CD4-positive, alpha-beta T cell (primary cell): ENCODE measurements around the gene RFC4. TPM values are rescaled to one million over a fixed set of nuclear protein-coding genes. Genes with fewer than 3 reads are reported as not detected.
"Not testable (repeated sequence)": the region's sequence is repeated elsewhere in the genome, so short reads cannot be mapped to it uniquely, and the experiment has no call there.

Experiments
- ATAC-seq: fragments of 200-7000 bp; cut with Tn5 transposase; one replicate; pipeline ENCODE4 v1.10.0; 2022; ENCODE audit warnings: mild to moderate bottlenecking; ENCODE audit not compliant: poor library complexity
- CTCF ChIA-PET: fragments of 350-600 bp; sonication (Branson Sonifier 250); formaldehyde crosslinking; loops from one replicate; lab custom pipeline; 2021; ENCODE audit warnings: antibody characterized with exemption, inconsistent platforms; lab: Charles Lee
- POLR2A ChIA-PET: fragments of 350-600 bp; sonication (Branson Sonifier 250); formaldehyde crosslinking; loops from one replicate; lab custom pipeline; 2021; ENCODE audit warnings: antibody characterized with exemption, inconsistent platforms; lab: Charles Lee
- DNase-seq, 14 experiments: peaks; one replicate each; pipeline ENCODE4 v3.0.0-alpha.2; 2013 to 2020; ENCODE audit warnings: mixed read lengths in 2 of 14
- H3K27ac ChIP-seq, 2 donors: one replicate each; pipeline versions ENCODE4 v1.5.1 to v1.7.0; 2013; ENCODE audit warnings: low read length in 2 of 2, low read depth in 1 of 2, mild to moderate bottlenecking in 1 of 2
- H3K27me3 ChIP-seq, 2 experiments: 1 replicate in 1 of 2; 2 replicates in 1 of 2; pipeline versions ENCODE4 v1.6.1 to v1.7.0; 2013; ENCODE audit warnings: low read length in 2 of 2, control low read depth in 1 of 2, mild to moderate bottlenecking in 1 of 2, moderate library complexity in 1 of 2; ENCODE audit not compliant: insufficient read depth in 2 of 2, control insufficient read depth in 1 of 2
- H3K36me3 ChIP-seq: one replicate; pipeline ENCODE4 v1.6.1; 2013; ENCODE audit warnings: low read length, control low read depth; ENCODE audit not compliant: insufficient read depth
- H3K4me1 ChIP-seq: one replicate; pipeline ENCODE4 v1.6.1; 2013; ENCODE audit warnings: low read length, control low read depth; ENCODE audit not compliant: insufficient read depth
- H3K4me3 ChIP-seq: one replicate; pipeline ENCODE4 v1.5.1; 2013; ENCODE audit warnings: mild to moderate bottlenecking, low read length, moderate library complexity
- H3K9me3 ChIP-seq, 2 experiments: 1 replicate in 1 of 2; 2 replicates in 1 of 2; pipeline versions ENCODE4 v1.6.1 to v1.7.0; 2013; ENCODE audit warnings: low read length in 2 of 2, mild to moderate bottlenecking in 2 of 2, control low read depth in 1 of 2, moderate library complexity in 1 of 2; ENCODE audit not compliant: control insufficient read depth in 1 of 2, insufficient read depth in 1 of 2
- H3K27ac Mint-ChIP-seq: one replicate; pipeline ENCODE4 v1.8.0; 2020; ENCODE audit warnings: mixed read lengths
- H3K27me3 Mint-ChIP-seq: one replicate; pipeline ENCODE4 v1.8.0; 2021; ENCODE audit warnings: mixed read lengths
- H3K36me3 Mint-ChIP-seq: one replicate; pipeline ENCODE4 v1.8.0; 2021; ENCODE audit warnings: low read depth, mixed read lengths
- H3K4me1 Mint-ChIP-seq: one replicate; pipeline ENCODE4 v1.8.0; 2021; ENCODE audit warnings: low read depth, mixed read lengths
- H3K4me3 Mint-ChIP-seq: one replicate; pipeline ENCODE4 v1.8.0; 2020; ENCODE audit warnings: mild to moderate bottlenecking, mixed read lengths
- H3K9me3 Mint-ChIP-seq: one replicate; pipeline ENCODE4 v1.8.0; 2020; ENCODE audit warnings: mixed read lengths
- CTCF ChIP-seq: fragments of 200-600 bp; IDR thresholded peaks from one replicate; pipeline ENCODE4 v1.8.0; 2022; ENCODE audit warnings: antibody characterized with exemption, mild to moderate bottlenecking
- intact Hi-C, 2 experiments: fragments of 100-400 bp; cut with DNase I in 1 of 2; cut with micrococcal nuclease in 1 of 2; formaldehyde crosslinking; loops; one replicate each; pipeline versions ENCODE4 v1.15.1 to v1.9.0; 2023 to 2025; cut with DNase I, micrococcal nuclease
- total RNA-seq, 174 experiments: library from RNA in 2 of 174; stranded (reverse) in 2 of 174; gene quantifications; one replicate each; pipeline ENCODE4 v1.2.3 and lab custom pipeline; 2021 to 2026

RFC4 gene
- total RNA-seq, 2 experiments from 2014 or later = 8.6 to 12.6 TPM

- no peaks in the 10 kb centered on the region for H3K9me3 Mint-ChIP-seq
- H3K36me3 ChIP-seq = peaks cover 11% of the 10 kb centered on the region
- peak overlapping the region; percentile 98 for H3K27ac Mint-ChIP-seq
- intact Hi-C loops = loop anchor here (2.0 to 5.0 kb wide), 2 partner anchors 20 to 235 kb away; partner anchors contain the start of gene DNAJB11 (in 2 of the 2)
- H3K27me3 Mint-ChIP-seq = peaks cover 2% of the 10 kb centered on the region
- peaks cover 15% of the 10 kb centered on the region for H3K36me3 Mint-ChIP-seq
- peak overlapping the region; percentile 83 for H3K4me3 ChIP-seq
- H3K4me1 ChIP-seq = peaks cover 25% of the 10 kb centered on the region
- no peaks in the 10 kb centered on the region for H3K27me3 ChIP-seq
- H3K4me3 Mint-ChIP-seq = peak overlapping the region; percentile 98
- peaks cover 27% of the 10 kb centered on the region for H3K4me1 Mint-ChIP-seq
- DNase-seq (no peak), ATAC-seq (no peak)
- TF ChIP-seq CTCF = no peak
- H3K27ac ChIP-seq = peak overlapping the region; percentile 73 to 92
- H3K9me3 ChIP-seq = no peaks in the 10 kb centered on the region
- CTCF ChIA-PET = interaction anchor here (1.1 to 1.6 kb wide), 3 partner anchors 15 to 192 kb away, joined by 4 read pairs; no protein-coding TSS in a partner anchor
- POLR2A ChIA-PET = interaction anchor here (0.6 to 5.4 kb wide), 6 partner anchors 14 to 863 kb away, joined by 3 to 112 read pairs (median 5); partner anchors contain the start of gene EIF4A2
Observed at GRCh38 chr3:186807231-186807630, 949 bp upstream of the RFC4 start.

DNA sequence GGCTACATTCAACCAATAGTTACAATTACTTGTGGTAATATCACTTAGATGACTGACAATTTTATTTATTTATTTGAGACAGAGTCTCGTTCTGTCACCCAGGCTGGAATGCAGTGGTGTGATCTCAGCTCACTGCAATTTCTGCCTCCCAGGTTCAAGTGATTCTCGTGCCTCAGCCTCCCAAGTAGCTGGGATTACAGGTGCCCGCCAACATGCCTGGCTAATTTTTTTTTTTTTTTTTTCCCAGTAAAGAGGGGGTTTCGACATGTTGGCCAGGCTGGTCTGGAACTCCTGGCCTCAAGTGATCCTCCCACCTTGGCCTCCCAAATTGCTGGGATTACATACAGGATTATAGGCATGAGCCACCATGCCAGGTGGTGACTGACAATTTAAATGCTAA lies 2.8 kb downstream of the RFC4 start:
- DNase-seq, H3K9me3 ChIP-seq, H3K4me3 ChIP-seq, H3K27me3 ChIP-seq, H3K27ac ChIP-seq, CTCF ChIA-PET, H3K27ac Mint-ChIP-seq, H3K9me3 Mint-ChIP-seq, H3K27me3 Mint-ChIP-seq, intact Hi-C loops, ATAC-seq, H3K4me3 Mint-ChIP-seq: not testable (repeated sequence)
- peaks cover 28% of the 10 kb centered on the region for H3K36me3 ChIP-seq
- Mint-ChIP-seq H3K4me1 (peaks cover 40% of the 10 kb centered on the region), H3K36me3 (peaks cover 38% of the 10 kb centered on the region)
- H3K4me1 ChIP-seq = peaks cover 30% of the 10 kb centered on the region
- POLR2A ChIA-PET = interaction anchor here (2.2 kb wide), 1 partner anchor 20 kb away, joined by 12 read pairs; the partner anchor contains the start of gene EIF4A2

- Histone ChIP-seq H3K27me3 (no peaks in the 10 kb centered on the region), H3K4me1 (peaks cover 30% of the 10 kb centered on the region), H3K36me3 (peaks cover 35% of the 10 kb centered on the region), H3K9me3 (no peaks in the 10 kb centered on the region), H3K27ac (no peak overlapping the region), H3K4me3 (no peak overlapping the region)
- H3K36me3 Mint-ChIP-seq = peaks cover 46% of the 10 kb centered on the region
- no peak for TF ChIP-seq CTCF
- CTCF ChIA-PET = interaction anchor here (0.9 kb wide), 1 partner anchor 185 kb away, joined by 4 read pairs; no protein-coding TSS in a partner anchor
- intact Hi-C loops = no loop called here
- no peaks in the 10 kb centered on the region for H3K9me3 Mint-ChIP-seq
- H3K27me3 Mint-ChIP-seq = no peaks in the 10 kb centered on the region
- peaks cover 43% of the 10 kb centered on the region for H3K4me1 Mint-ChIP-seq
- H3K4me3 Mint-ChIP-seq = peak overlapping the region; percentile 43
- H3K27ac Mint-ChIP-seq = no peak overlapping the region
- DNase-seq (no peak), ATAC-seq (no peak)
- POLR2A ChIA-PET = interaction anchor here (2.2 kb wide), 1 partner anchor 19 kb away, joined by 12 read pairs; the partner anchor contains the start of gene EIF4A2
Observed at GRCh38 chr3:186802701-186803100, 3.6 kb downstream of the RFC4 start.
